Myocyte (in vitro differentiated cells): ENCODE results near the gene TMCO4. TPM values are rescaled to one million over a fixed set of nuclear protein-coding genes. Genes with fewer than 3 reads are reported as not detected.
"Not testable (repeated sequence)": the region's sequence is repeated elsewhere in the genome, so short reads cannot be mapped to it uniquely, and the experiment has no call there.

Experiments
- DNase-seq: peaks from one replicate; pipeline ENCODE4 v3.0.0-alpha.2; 2012; ENCODE audit warnings: low read depth
- total RNA-seq: library from RNA; depleted of rRNA; stranded (reverse); fragments of >200 nt; gene quantifications from 2 replicates; pipeline ENCODE4 v1.2.3, GENCODE V29; 2014

The TMCO4 gene
- total RNA-seq, 1 donor from 2014 or later: 11.0 TPM

GRCh38 chr1:19643121-19643520, 156.6 kb downstream of the TMCO4 start:
- no peak for DNase-seq

- DNase-seq: peak; percentile 67
Measured at GRCh38 chr1:19640363-19641316, 159.1 kb downstream of the TMCO4 start.

GRCh38 chr1:19639999-19640362, 159.7 kb downstream of the TMCO4 start:
- DNase-seq: no peak

GRCh38 chr1:19639228-19639627, 160.5 kb downstream of the TMCO4 start:
- DNase-seq: not testable (repeated sequence)

- no peak for DNase-seq
Measured at GRCh38 chr1:19637606-19638005, 162.1 kb downstream of the TMCO4 start.

GRCh38 chr1:19636749-19637148, 163.0 kb downstream of the TMCO4 start:
- DNase-seq: not testable (repeated sequence)

- DNase-seq: no peak
Measured at GRCh38 chr1:19636065-19636464, 163.7 kb downstream of the TMCO4 start.

- DNase-seq: no peak
Measured at GRCh38 chr1:19635646-19636045, 164.1 kb downstream of the TMCO4 start.

- DNase-seq: not testable (repeated sequence)
Measured at GRCh38 chr1:19635064-19635463, 164.7 kb downstream of the TMCO4 start.

GRCh38 chr1:19633106-19633505, 166.6 kb downstream of the TMCO4 start:
- no peak for DNase-seq

Other genes starting within 250 kb of the TMCO4 start
- gene NBL1, start 155.6 kb downstream of the TMCO4 start, total RNA-seq: 4.3 and 5.3 TPM in 2 replicates
- gene HTR6, start 135.0 kb downstream of the TMCO4 start, total RNA-seq: 0.10 TPM in 1 of 2 replicates, not detected in the other
- not detected in 2 replicates for gene RNF186, start 15.4 kb upstream of the TMCO4 start, total RNA-seq
- 10.6 and 12.5 TPM in 2 replicates for gene OTUD3, start 82.5 kb upstream of the TMCO4 start, total RNA-seq
- gene PLA2G2E, start 123.7 kb upstream of the TMCO4 start, total RNA-seq: not detected in 2 replicates
- gene PLA2G2A, start 179.7 kb upstream of the TMCO4 start, total RNA-seq: not detected in 2 replicates